ENCODE results near the gene CDH18.

The CDH18 gene

GRCh38 chr5:19676895-19677294 is 311.1 kb downstream of the CDH18 start:
- Histone ChIP-seq H3K27ac (replicated peaks) (no peak overlapping the region), H3K4me3 (replicated peaks; ENCODE audit: insufficient read depth, low read length) (no peak overlapping the region), H3K27me3 (ENCODE audit: insufficient read depth, poor library complexity, severe bottlenecking) (no peaks in the 10 kb centered on the region)
- DNase-seq (ENCODE audit: low read depth in 1 of 2, low spot score in 1 of 2), result no peak
- TF ChIP-seq GABPA (IDR thresholded peaks at IDR 0.05; ENCODE audit: low read depth), result no peak
- TF ChIP-seq REST (IDR thresholded peaks at IDR 0.05; ENCODE audit: insufficient replicate concordance, low read depth), result no peak
- no peak for TF ChIP-seq CTCF (IDR thresholded peaks at IDR 0.05; ENCODE audit: insufficient read depth, low read length)
- TF ChIP-seq POLR2AphosphoS5 (IDR thresholded peaks at IDR 0.05; ENCODE audit: low read depth), result no peak
- TF ChIP-seq SPI1 (IDR thresholded peaks at IDR 0.05; ENCODE audit: borderline replicate concordance, low read depth), result no peak

DNA sequence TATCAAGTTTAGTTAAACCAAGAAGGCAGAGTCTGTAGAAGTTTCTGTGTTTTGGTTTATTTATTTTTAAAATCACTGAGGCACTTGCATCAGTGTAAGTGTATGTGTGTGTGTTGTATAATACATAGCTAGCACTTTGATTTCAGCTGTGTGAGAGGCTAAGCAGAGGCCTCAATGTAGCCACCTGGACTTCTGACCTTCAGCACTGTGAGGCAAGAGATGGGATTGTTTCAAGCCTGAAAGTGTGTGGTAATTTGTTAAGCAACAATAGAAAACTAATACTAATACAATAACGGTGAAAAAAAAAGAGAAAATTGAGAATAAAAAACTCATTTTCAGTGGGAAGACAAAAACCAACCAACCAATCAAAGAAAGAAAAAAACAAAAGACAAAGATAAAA is 327.3 kb downstream of the CDH18 start:
- no peak overlapping the region for H3K4me3 ChIP-seq (replicated peaks; ENCODE audit: insufficient read depth, low read length)
- no peak for TF ChIP-seq POLR2AphosphoS5 (IDR thresholded peaks at IDR 0.05; ENCODE audit: low read depth)
- TF ChIP-seq REST (IDR thresholded peaks at IDR 0.05; ENCODE audit: insufficient replicate concordance, low read depth), result no peak
- no peak for TF ChIP-seq GABPA (IDR thresholded peaks at IDR 0.05; ENCODE audit: low read depth)
- no peaks in the 10 kb centered on the region for H3K27me3 ChIP-seq (ENCODE audit: insufficient read depth, poor library complexity, severe bottlenecking)
- no peak overlapping the region for H3K27ac ChIP-seq (replicated peaks)
- no peak for DNase-seq (ENCODE audit: low read depth in 1 of 2, low spot score in 1 of 2)

- no peak for DNase-seq (ENCODE audit: low read depth in 1 of 2, low spot score in 1 of 2)
- no peak overlapping the region for H3K4me3 ChIP-seq (replicated peaks; ENCODE audit: insufficient read depth, low read length)
- H3K27ac ChIP-seq (replicated peaks), result no peak overlapping the region
- TF ChIP-seq REST (IDR thresholded peaks at IDR 0.05; ENCODE audit: insufficient replicate concordance, low read depth) (no peak), GABPA (IDR thresholded peaks at IDR 0.05; ENCODE audit: low read depth) (no peak), POLR2AphosphoS5 (IDR thresholded peaks at IDR 0.05; ENCODE audit: low read depth) (no peak), SPI1 (IDR thresholded peaks at IDR 0.05; ENCODE audit: borderline replicate concordance, low read depth) (no peak), CTCF (IDR thresholded peaks at IDR 0.05; ENCODE audit: insufficient read depth, low read length) (no peak)
- no peaks in the 10 kb centered on the region for H3K27me3 ChIP-seq (ENCODE audit: insufficient read depth, poor library complexity, severe bottlenecking)
These were observed 332.4 kb downstream of the CDH18 start for GRCh38 chr5:19655627-19656026.

DNA sequence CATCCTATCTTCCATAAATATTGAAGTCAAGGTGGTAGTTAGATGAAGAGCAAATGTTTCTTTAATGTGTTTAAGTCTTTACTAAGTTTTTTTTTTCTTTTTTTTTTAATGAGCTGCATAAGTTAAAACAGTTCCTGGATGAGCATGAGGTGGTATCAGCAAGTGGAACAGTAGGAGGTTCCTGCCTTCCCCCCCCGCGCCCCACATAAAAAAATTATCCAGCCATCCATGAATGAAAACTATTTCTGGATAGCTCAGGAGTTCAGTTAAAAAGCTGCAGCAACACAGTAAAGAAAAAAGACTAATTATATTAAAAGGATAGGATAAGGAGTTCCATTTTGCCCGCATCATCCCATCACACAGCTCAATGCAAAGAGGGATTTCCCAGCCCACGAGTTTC is 349.5 kb downstream of the CDH18 start:
- no peak overlapping the region for H3K27ac ChIP-seq (replicated peaks)
- H3K4me3 ChIP-seq (replicated peaks; ENCODE audit: insufficient read depth, low read length), result no peak overlapping the region
- TF ChIP-seq SPI1 (IDR thresholded peaks at IDR 0.05; ENCODE audit: borderline replicate concordance, low read depth) (no peak), POLR2AphosphoS5 (IDR thresholded peaks at IDR 0.05; ENCODE audit: low read depth) (no peak), GABPA (IDR thresholded peaks at IDR 0.05; ENCODE audit: low read depth) (no peak), REST (IDR thresholded peaks at IDR 0.05; ENCODE audit: insufficient replicate concordance, low read depth) (no peak), CTCF (IDR thresholded peaks at IDR 0.05; ENCODE audit: insufficient read depth, low read length) (no peak)
- H3K27me3 ChIP-seq (ENCODE audit: insufficient read depth, poor library complexity, severe bottlenecking), result no peaks in the 10 kb centered on the region
- DNase-seq (ENCODE audit: low read depth in 1 of 2, low spot score in 1 of 2), result no peak

All from HL-60 (cell line).